ENCODE data around the gene METTL21A.
A peak's percentile ranks its signal among the peaks of the same experiment; 100 is the strongest.
"Not testable (repeated sequence)": the region's sequence is repeated elsewhere in the genome, so short reads cannot be mapped to it uniquely, and the experiment has no call there.

METTL21A gene

DNA sequence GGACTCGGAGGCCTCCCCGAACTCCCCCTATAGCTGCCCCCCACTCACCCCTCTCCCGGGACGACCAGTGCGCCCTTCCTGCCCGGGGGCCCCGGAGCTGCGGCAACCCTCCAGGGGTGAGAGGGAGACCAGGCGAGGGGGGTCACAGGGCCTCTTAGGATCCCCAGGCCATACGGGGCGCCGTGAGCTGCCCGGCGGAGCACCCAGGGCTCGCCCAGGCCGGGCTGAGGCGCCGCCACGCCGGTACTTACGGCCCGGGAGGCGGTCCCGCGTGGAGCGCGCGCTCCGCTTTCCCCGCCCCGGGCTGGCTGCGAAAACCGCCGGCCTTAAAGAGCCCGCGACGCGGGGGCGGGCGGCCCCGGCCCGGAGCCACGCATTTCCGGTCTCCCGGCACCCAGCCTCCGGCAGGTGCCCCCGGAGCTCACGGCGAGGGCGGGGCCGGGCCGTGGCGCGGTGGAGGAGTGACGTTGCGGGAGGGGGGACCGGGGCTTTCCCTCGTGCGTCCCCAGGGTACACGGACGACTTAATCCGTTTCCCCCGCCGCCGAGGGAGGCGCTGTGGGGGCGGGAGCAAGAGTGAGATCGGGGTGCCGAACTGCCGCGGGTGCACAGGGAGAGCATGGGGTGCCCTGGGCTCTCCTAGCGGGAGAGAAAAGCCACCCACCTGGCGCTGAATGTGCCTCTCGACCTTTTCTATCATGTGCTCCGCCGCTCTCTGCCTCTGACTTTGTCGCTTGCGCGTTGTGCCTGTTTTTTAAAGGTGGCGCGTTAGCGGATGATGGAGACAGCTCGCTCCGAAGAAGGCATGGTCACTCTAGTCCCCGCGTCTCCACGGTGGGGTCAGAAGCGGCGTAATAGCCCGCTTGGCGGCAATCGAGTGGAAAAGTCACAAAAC is at the start of gene METTL21A:
TSS of gene METTL21A (minus strand) at position 381 of the 894 bp plus-strand sequence. CDS start 1,019 bp downstream, outside the sequence.
- in situ Hi-C loops (cut with HindIII; ENCODE audit: low pct_unique_long_range_greater_than_20kb, low sequenced_read_pairs), result no loop called here
- no peak for TF ChIP-seq JUND (IDR thresholded peaks at IDR 0.05; ENCODE audit: low read depth)
- DNase-seq (ENCODE audit: low read depth in 1 of 2, low spot score in 1 of 2), result peak; percentile 77 to 88

DNA sequence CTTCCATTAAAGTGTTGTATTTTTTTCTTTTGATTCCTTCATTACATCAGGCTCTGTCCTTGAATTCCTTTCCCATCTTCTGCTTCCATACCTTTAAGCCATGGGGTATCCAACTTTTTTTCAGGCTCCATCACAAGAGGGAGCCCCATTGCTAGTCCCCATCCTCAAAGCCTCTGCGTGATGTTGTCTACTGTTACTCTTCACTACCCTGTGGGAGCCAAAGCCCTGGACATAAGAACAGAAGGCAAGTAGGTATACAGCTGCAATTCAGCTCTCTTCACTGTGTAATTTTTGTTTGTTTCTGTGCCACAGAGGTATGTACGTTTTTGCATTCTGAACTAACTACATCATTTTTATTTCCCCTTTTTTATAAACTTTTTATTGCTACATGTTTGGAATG is 49.6 kb upstream of the METTL21A start:
- in situ Hi-C loops (cut with HindIII; ENCODE audit: low pct_unique_long_range_greater_than_20kb, low sequenced_read_pairs), result no loop called here
- no peak for DNase-seq (ENCODE audit: low read depth in 1 of 2, low spot score in 1 of 2)
- TF ChIP-seq JUND (IDR thresholded peaks at IDR 0.05; ENCODE audit: low read depth), result no peak

DNA sequence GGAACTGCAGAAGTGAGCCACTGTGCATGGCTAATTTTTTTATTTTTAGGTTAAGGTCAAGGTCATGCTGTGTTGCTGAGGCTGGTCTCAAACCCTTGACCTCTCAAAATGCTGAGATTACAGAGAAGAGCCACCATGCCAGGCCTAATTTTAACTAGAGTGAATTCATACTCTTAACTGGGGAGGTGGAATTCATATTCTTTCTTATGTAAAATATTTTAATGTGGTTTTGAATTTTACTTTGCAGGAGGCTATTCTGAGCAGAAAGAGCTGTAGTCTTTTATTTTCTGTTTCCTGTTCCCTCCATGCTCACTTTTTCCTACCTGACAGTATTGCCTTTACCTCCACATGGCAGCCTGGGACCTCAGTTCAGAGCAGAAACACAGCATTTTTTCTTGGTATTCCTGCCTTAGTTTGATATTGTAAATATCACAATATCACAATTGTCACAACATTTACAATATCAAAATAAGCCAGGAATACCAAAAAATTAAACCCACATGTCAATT is 49.1 kb upstream of the METTL21A start:
- in situ Hi-C loops (cut with HindIII; ENCODE audit: low pct_unique_long_range_greater_than_20kb, low sequenced_read_pairs), result no loop called here
- TF ChIP-seq JUND (IDR thresholded peaks at IDR 0.05; ENCODE audit: low read depth), result no peak
- DNase-seq (ENCODE audit: low read depth in 1 of 2, low spot score in 1 of 2), result no peak

DNA sequence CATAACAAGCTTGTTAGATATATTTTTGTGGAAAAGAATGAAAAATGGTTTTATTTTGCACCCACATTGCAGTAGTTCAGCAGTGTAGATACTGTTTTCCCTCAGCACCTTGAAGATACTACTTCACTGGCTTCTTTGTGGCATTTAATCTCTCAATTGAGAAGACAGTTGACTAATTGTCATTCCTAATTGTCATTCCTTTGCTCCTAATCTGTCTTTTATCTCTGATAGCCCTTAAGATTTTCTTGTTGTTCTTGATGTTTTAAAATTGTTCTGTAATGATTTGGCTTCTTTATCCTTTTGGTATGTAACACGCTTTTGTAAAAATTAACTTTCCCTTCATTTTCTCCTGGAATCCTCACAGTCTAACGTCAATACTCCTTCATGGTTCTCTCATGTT is 48.2 kb upstream of the METTL21A start:
- no peak for DNase-seq (ENCODE audit: low read depth in 1 of 2, low spot score in 1 of 2)
- TF ChIP-seq JUND (IDR thresholded peaks at IDR 0.05; ENCODE audit: low read depth), result no peak
- in situ Hi-C loops (cut with HindIII; ENCODE audit: low pct_unique_long_range_greater_than_20kb, low sequenced_read_pairs), result no loop called here

DNA sequence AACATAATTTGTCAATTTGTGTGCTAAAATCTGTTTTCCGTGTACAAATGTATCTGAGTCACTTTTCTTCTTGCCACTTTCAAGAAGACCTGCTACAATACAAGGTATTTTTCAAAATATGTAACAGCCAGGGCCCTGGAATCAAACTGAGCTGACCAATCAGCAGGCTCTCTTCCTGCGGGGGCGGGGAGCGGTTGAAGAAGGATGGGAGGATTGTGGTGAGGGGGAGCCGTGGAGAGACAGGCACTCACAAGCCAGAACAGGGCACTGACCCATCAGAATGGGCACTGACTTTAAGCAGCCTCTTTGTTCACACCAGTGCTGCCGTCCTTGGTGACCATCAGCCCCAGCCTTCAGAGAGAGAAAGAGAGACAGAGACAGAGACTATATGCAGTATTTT is 45.7 kb upstream of the METTL21A start:
- no peak for TF ChIP-seq JUND (IDR thresholded peaks at IDR 0.05; ENCODE audit: low read depth)
- no peak for DNase-seq (ENCODE audit: low read depth in 1 of 2, low spot score in 1 of 2)
- in situ Hi-C loops (cut with HindIII; ENCODE audit: low pct_unique_long_range_greater_than_20kb, low sequenced_read_pairs), result no loop called here

DNA sequence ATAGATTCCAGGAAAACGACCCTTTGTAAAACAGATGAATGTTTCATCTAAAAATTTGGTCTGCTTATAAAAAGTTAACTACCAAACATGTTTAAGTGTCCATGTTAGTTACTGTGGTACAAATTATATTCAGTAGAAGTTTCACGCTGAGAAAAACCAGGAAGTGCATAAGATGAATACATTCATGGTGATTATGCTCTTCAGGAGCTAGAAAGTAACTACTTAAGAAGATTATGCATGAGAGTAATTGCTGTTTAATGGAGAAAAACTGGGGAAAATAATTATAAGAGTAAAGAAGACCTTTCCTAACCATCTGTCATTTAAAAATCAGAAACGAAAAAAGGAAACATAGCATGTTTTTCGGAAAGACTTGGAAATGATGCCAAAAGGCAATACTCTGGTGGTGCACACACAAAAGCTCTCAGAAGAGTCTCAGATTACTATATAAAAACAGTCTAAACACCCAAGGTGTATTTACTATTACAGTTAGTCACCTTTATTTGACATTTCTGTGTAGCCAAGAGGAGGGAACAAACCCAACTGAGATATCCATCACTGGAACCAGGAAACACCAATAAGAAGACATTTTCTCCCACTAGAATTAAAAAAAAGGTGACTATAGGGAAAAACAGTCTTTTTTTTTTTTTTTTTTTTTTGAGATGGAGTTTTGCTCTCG is 38.8 kb upstream of the METTL21A start:
- no peak for TF ChIP-seq JUND (IDR thresholded peaks at IDR 0.05; ENCODE audit: low read depth)
- peak in 1 of 2 experiments; percentile 11 for DNase-seq (ENCODE audit: low read depth in 1 of 2, low spot score in 1 of 2)
- in situ Hi-C loops (cut with HindIII; ENCODE audit: low pct_unique_long_range_greater_than_20kb, low sequenced_read_pairs), result no loop called here

DNA sequence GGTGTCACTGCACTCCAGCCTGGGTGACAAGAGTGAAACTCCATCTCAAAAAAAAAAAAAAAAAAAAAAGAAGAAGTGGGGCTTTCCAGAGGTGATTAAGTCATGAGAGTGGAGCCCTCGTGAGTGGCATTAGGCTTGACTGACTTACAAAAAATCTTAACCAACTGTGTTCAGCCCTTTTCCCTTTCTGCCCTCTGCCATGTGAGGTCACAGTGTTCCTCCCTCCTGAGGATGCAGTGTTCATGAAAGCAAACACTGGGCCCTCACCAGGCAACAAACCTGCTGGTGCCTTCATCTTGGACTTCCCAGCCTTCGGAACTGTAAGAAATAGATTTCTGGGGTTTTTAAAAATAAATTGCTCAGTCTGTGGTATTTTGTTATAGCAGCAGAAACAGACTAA is 37.0 kb upstream of the METTL21A start:
- no peak for TF ChIP-seq JUND (IDR thresholded peaks at IDR 0.05; ENCODE audit: low read depth)
- DNase-seq (ENCODE audit: low read depth in 1 of 2, low spot score in 1 of 2), result no peak
- in situ Hi-C loops (cut with HindIII; ENCODE audit: low pct_unique_long_range_greater_than_20kb, low sequenced_read_pairs), result no loop called here

DNA sequence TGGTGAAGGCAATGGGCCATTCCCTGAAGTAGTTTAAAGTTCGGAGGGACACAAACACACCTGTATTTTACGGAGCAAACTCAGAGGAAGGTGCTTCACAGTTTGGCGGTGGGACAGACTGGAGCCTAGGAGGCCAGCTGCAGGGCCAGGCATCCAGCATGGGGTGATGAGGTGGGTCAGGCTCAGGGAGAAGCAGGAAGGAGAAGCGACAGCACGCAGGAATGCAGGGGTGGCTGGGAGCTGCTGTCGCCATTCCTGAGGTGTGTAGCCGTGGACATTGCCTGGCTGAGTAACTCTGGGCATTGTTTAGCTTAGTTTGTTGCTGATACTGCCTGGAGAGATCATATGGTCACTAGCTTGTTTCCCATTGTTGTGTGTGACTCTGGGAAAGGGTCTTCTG is 35.8 kb upstream of the METTL21A start:
- TF ChIP-seq JUND (IDR thresholded peaks at IDR 0.05; ENCODE audit: low read depth), result no peak
- in situ Hi-C loops (cut with HindIII; ENCODE audit: low pct_unique_long_range_greater_than_20kb, low sequenced_read_pairs), result no loop called here
- no peak for DNase-seq (ENCODE audit: low read depth in 1 of 2, low spot score in 1 of 2)

DNA sequence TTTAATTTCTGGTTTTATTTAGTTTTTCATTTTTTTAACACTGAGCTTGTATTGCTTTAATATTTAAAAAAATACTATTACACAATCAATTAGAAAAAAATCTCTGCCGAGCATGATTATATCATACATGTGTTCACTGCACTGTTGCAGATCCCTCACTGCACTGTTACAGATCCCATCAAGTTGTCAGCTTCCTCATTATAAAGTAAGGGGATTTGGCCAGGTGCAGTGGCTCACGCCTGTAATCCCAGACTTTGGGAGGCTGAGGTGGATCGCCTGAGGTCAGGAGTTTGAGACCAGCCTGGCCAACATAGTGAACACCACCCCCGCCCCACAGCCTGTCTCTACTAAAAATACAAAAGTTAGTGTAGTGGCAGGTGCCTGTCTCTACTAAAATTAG is 33.0 kb upstream of the METTL21A start:
- TF ChIP-seq JUND (IDR thresholded peaks at IDR 0.05; ENCODE audit: low read depth), result no peak
- in situ Hi-C loops (cut with HindIII; ENCODE audit: low pct_unique_long_range_greater_than_20kb, low sequenced_read_pairs), result no loop called here
- DNase-seq (ENCODE audit: low read depth in 1 of 2, low spot score in 1 of 2), result no peak

DNA sequence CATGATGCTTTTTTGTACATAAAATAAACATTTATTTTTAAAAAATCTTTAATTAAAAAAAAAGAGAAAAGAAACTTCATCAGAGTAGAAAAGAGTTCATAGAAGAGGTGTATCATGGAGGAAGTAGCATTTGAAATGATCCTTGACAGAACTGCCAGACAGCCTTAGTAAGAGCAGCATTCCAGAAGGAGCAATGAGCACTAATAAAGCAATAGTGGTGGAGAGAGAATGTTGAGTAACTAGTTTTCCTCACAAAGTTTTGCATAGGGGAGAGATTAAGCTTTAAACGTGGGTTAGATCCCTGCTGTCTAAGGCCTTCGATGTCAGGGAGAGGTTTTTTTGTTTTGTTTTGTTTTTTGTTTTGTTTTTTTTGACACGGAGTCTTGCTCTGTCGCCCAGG is 29.8 kb upstream of the METTL21A start:
- in situ Hi-C loops (cut with HindIII; ENCODE audit: low pct_unique_long_range_greater_than_20kb, low sequenced_read_pairs), result no loop called here
- DNase-seq (ENCODE audit: low read depth in 1 of 2, low spot score in 1 of 2), result no peak
- no peak for TF ChIP-seq JUND (IDR thresholded peaks at IDR 0.05; ENCODE audit: low read depth)

DNA sequence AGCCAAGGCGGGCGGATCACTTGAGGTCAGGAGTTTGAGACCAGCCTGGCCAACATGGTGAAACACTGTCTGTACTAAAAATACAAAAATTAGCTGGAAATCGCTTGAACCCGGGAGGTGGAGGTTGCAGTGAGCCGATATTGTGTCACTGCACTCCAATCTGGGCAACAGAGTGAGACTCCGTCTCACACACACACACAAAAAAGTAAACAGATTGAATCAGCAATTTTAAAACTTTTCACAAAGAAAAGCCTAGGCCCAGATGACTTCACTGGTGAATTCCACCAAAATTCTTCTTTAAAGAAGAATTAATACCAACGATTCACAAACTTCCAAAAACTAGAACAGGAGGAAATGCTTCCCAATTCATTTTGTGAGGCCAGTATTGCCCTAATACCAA is 21.4 kb upstream of the METTL21A start:
- in situ Hi-C loops (cut with HindIII; ENCODE audit: low pct_unique_long_range_greater_than_20kb, low sequenced_read_pairs); DNase-seq (ENCODE audit: low read depth in 1 of 2, low spot score in 1 of 2): not testable (repeated sequence)

DNA sequence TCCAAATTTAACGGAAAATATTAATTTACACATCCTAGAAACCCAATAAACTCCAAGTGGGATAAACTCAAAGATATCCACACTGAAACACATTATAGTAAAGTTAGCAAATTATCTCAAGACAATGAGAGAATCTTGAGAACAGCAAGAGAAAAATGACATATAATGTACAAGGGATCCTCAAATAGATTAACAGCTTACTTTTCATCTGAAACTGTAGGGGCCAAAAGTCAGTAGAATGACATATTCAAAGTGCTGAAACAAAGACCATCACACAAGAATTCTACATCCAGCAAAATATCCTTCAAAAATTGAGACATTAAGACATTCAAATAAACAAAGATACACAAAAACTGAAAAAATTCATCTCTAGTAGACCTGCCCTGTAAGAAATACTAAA is 18.7 kb upstream of the METTL21A start:
- DNase-seq (ENCODE audit: low read depth in 1 of 2, low spot score in 1 of 2), result no peak
- in situ Hi-C loops (cut with HindIII; ENCODE audit: low pct_unique_long_range_greater_than_20kb, low sequenced_read_pairs), result no loop called here
- no peak for TF ChIP-seq JUND (IDR thresholded peaks at IDR 0.05; ENCODE audit: low read depth)

DNA sequence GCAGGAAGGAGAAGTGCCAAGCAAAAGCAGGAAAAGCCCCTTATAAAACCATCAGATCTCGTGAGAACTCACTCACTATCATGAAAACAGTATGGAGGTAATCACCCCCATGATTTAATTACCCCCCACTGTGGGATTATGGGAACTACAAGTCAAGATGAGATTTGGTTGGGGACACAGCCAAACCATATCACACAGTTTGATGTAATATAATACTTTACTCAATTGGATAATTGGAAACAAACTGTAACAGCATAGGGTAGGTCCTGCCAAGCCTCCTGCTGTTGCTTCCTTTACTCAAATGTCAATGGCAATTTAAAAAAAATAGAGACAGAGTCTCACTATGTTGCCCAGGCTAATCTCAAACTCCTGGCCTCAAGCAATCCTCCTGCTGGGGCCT is 15.5 kb upstream of the METTL21A start:
- no peak for TF ChIP-seq JUND (IDR thresholded peaks at IDR 0.05; ENCODE audit: low read depth)
- in situ Hi-C loops (cut with HindIII; ENCODE audit: low pct_unique_long_range_greater_than_20kb, low sequenced_read_pairs), result no loop called here
- DNase-seq (ENCODE audit: low read depth in 1 of 2, low spot score in 1 of 2), result no peak
